ENCODE measurements around the gene AHSA1.

The AHSA1 gene

DNA sequence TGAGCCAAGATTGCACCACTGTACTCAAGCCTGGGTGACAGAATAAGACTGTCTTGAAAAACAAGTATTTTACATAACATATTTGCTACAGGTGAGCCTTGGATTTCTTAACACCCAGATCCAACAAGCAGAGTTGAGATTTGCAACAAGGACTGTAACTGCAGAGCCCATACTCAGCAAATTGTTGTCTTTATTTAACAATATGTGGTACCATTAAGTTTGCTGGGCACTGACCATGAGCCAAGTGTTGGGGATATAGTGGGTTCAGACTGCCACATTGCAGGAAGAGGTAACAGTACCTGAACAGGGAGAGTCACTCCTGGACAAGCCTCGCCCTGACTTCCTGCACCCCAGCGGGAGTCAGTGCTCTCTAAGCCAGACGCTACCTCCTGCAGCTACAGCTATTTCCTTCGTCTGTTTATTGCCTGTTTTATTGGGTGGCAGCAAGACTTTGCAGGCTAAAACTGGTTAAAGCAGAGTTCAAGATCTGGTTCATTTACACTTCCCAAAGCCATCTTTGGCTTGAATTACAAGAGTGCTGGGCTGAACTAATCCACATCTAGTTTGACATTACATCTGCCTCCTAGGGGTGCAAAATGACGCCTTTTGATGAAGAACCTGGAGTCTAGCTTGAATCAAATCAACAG lies 12.5 kb downstream of the AHSA1 start:
- Histone ChIP-seq H3K36me3 (ENCODE audit: control insufficient read depth, insufficient read depth, low read length) (peaks cover 11% of the 10 kb centered on the region; the same call in 1 of the 2 replicates), H3K4me3 (ENCODE audit: low read length) (no peak overlapping the region), H3K27me3 (ENCODE audit: control insufficient read depth, insufficient read depth, low read length) (no peaks in the 10 kb centered on the region), H3K4me1 (ENCODE audit: control insufficient read depth, insufficient read depth, low read length) (no peaks in the 10 kb centered on the region), H3K9me3 (ENCODE audit: control insufficient read depth, insufficient read depth, low read length) (no peaks in the 10 kb centered on the region), H3K27ac (ENCODE audit: low read length) (no peak overlapping the region)
- WGBS (ENCODE audit: insufficient coverage, insufficient read length): no CpG with 5 or more reads among the region's 5 CpGs
- DNase-seq (ENCODE audit: low read depth, low spot score): no peak

DNA sequence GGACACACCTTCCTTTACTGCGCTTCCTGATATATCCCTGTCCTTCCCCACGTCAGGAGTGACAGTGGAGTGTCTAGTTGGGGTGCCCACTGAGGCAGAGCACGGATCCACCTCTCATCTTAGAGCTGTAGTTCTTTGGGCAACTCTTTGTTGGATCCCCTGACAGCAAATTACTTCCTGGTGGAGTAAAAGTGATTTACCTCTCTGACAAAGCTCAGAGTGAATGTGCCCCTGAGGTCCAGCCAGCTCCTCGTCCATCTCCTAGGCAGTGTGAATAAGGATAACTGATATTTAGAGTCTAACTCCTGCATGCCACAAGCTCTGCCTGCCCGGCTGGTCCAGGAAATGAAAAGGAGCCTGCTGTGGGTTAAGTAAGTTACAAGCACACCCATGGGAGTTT lies 16.0 kb downstream of the AHSA1 start:
- H3K27ac ChIP-seq (ENCODE audit: low read length): no peak overlapping the region
- no peaks in the 10 kb centered on the region for H3K27me3 ChIP-seq (ENCODE audit: control insufficient read depth, insufficient read depth, low read length)
- H3K9me3 ChIP-seq (ENCODE audit: control insufficient read depth, insufficient read depth, low read length): no peaks in the 10 kb centered on the region
- DNase-seq (ENCODE audit: low read depth, low spot score): no peak
- H3K4me3 ChIP-seq (ENCODE audit: low read length): no peak overlapping the region
- no peaks in the 10 kb centered on the region; the same call in 1 of the 2 replicates for H3K4me1 ChIP-seq (ENCODE audit: control insufficient read depth, insufficient read depth, low read length)
- H3K36me3 ChIP-seq (ENCODE audit: control insufficient read depth, insufficient read depth, low read length): peaks cover 1% of the 10 kb centered on the region; the same call in 1 of the 2 replicates
- no CpG with 5 or more reads among the region's 5 CpGs for WGBS (ENCODE audit: insufficient coverage, insufficient read length)

DNA sequence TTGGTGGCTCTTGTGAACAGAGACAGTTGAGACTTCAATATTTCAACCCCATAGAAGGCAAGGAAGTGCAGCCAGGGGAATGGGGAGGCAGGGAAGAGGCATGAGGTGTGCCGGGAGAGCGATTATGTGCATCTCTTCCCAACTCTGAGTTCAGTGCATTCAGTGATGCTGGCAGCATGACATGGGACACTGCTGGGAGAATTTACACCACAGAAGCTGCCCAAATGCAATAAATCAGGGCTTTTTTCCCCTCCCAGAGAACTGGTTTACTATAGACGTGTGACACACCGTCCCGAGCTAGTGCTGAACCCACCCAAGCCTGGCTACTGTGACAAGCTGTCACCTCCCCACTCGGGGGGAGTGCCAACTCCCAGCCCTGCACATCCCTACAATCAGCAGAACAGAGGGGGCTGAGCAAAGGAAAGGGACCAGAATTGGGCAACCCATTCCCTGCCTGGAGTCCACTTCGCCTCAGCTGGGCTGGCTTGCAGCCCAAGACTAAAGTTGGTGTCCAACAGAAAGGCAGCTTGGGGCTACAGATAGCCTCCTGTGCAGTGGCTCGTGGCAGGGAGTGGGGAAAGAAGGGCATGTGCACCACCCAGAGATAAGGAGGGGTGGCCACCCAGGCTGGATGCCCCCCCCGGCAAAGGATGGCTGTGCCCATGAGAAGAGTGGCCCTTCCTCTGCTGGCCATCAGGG lies 16.7 kb downstream of the AHSA1 start:
- no CpG with 5 or more reads among the region's 9 CpGs for WGBS (ENCODE audit: insufficient coverage, insufficient read length)
- DNase-seq (ENCODE audit: low read depth, low spot score): no peak
- Histone ChIP-seq H3K36me3 (ENCODE audit: control insufficient read depth, insufficient read depth, low read length) (no peaks in the 10 kb centered on the region; the same call in 1 of the 2 replicates), H3K27ac (ENCODE audit: low read length) (no peak overlapping the region), H3K4me1 (ENCODE audit: control insufficient read depth, insufficient read depth, low read length) (no peaks in the 10 kb centered on the region; the same call in 1 of the 2 replicates), H3K9me3 (ENCODE audit: control insufficient read depth, insufficient read depth, low read length) (no peaks in the 10 kb centered on the region), H3K27me3 (ENCODE audit: control insufficient read depth, insufficient read depth, low read length) (no peaks in the 10 kb centered on the region), H3K4me3 (ENCODE audit: low read length) (no peak overlapping the region)

DNA sequence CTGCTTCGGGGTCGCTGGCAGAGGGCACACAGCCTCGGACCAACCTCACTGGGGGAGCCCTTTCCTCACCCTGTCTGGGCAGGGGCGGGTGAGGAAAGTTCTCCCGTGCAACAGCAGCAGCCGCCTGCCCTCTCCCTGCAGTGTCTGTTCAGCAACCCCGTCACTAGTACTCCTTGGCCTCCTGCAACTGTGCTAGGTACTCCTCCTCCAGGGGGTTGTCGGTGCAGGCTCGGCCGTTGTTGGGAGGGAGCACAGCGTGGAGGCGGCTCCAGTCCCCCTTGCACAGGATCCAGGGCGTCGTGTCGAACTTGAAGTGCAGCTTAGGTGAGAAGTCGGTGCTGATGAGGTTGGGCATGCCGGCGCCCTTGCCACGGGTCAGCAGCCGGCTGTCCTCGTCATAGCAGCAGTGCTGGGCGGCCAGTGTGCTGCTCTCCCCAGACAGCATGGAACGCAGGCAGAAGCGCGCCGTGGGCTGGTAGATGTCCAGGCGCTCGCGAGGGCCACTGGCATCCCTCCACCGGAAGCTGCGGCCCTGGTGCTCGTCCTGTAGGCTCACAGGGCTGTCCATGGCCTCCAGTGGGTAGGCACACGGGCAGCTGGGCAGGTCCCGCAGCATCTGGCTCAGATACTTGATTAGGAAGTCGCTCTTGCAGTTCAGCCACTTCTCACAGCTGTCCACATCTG lies 17.7 kb downstream of the AHSA1 start:
- no CpG with 5 or more reads among the region's 35 CpGs for WGBS (ENCODE audit: insufficient coverage, insufficient read length)
- H3K27me3 ChIP-seq (ENCODE audit: control insufficient read depth, insufficient read depth, low read length): no peaks in the 10 kb centered on the region
- no peak for DNase-seq (ENCODE audit: low read depth, low spot score)
- no peaks in the 10 kb centered on the region for H3K36me3 ChIP-seq (ENCODE audit: control insufficient read depth, insufficient read depth, low read length)
- no peak overlapping the region for H3K27ac ChIP-seq (ENCODE audit: low read length)
- H3K4me3 ChIP-seq (ENCODE audit: low read length): no peak overlapping the region
- no peaks in the 10 kb centered on the region; the same call in 1 of the 2 replicates for H3K4me1 ChIP-seq (ENCODE audit: control insufficient read depth, insufficient read depth, low read length)
- no peaks in the 10 kb centered on the region for H3K9me3 ChIP-seq (ENCODE audit: control insufficient read depth, insufficient read depth, low read length)

DNA sequence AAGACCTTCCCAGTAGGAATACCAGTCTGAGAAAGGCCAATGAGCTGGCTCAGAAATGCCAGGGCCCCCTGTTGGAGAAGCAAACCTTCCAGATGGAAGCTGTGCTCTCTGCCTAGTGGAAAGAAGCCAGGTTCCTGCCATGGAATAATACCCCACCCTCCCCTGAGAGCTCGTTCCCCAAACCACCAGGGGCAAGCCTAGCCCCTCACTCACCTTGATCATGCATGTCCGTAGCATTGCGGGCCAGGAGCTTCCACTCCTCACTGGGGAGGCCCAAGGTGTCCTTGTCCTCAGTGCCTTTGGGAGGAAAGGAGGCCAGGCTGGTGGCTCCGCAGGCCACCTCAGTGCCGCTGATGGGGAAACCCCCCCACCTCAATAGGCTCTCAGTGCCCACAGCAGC lies 20.1 kb downstream of the AHSA1 start:
- no CpG with 5 or more reads among the region's 5 CpGs for WGBS (ENCODE audit: insufficient coverage, insufficient read length)
- H3K27ac ChIP-seq (ENCODE audit: low read length): no peak overlapping the region
- H3K4me1 ChIP-seq (ENCODE audit: control insufficient read depth, insufficient read depth, low read length): no peaks in the 10 kb centered on the region; the same call in 1 of the 2 replicates
- no peaks in the 10 kb centered on the region for H3K27me3 ChIP-seq (ENCODE audit: control insufficient read depth, insufficient read depth, low read length)
- no peaks in the 10 kb centered on the region for H3K36me3 ChIP-seq (ENCODE audit: control insufficient read depth, insufficient read depth, low read length)
- H3K4me3 ChIP-seq (ENCODE audit: low read length): no peak overlapping the region
- no peak for DNase-seq (ENCODE audit: low read depth, low spot score)
- H3K9me3 ChIP-seq (ENCODE audit: control insufficient read depth, insufficient read depth, low read length): no peaks in the 10 kb centered on the region

DNA sequence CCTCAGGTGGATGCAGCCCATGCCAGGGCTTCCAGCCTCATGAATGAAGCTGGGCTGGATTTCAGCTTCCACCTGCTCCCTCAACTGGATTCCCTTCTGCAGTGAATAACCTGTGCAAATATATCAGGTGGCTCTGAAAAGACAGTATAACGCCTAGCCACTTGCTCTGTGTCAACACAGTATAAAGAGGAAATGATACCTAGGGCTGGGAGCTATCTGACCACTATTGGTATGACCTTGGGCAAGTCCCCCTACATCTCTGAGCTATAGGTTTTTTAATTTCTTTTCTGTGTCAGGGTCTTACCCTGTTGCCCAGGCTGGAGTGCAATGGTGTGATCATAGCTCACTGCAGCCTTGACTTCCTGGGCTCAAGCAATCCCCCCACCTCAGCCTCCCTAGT lies 20.9 kb downstream of the AHSA1 start:
- Histone ChIP-seq H3K9me3 (ENCODE audit: control insufficient read depth, insufficient read depth, low read length) (no peaks in the 10 kb centered on the region), H3K36me3 (ENCODE audit: control insufficient read depth, insufficient read depth, low read length) (no peaks in the 10 kb centered on the region), H3K4me3 (ENCODE audit: low read length) (no peak overlapping the region), H3K27ac (ENCODE audit: low read length) (no peak overlapping the region), H3K27me3 (ENCODE audit: control insufficient read depth, insufficient read depth, low read length) (no peaks in the 10 kb centered on the region), H3K4me1 (ENCODE audit: control insufficient read depth, insufficient read depth, low read length) (no peaks in the 10 kb centered on the region; the same call in 1 of the 2 replicates)
- no CpG with 5 or more reads among the region's 1 CpG for WGBS (ENCODE audit: insufficient coverage, insufficient read length)
- DNase-seq (ENCODE audit: low read depth, low spot score): no peak

DNA sequence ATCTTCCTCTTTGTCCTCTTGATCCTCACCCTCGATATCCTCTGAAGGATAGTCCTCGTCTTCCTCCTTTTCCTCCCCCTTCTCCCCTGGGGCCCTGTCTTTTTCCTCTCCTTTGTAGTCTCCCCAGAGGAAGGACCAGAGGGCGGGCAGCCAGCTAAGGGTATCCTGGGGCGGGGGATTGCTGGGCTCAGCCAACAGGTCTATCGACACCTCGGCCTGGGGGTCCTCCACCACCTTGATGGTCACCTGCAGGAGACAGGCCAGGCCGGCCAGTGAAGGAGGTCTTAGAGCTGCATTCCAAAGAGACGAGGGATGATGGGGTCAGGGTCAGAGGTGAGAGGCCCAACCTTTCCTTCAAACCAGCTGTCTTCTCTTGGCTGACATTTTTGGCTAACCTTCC lies 24.5 kb downstream of the AHSA1 start:
- DNase-seq (ENCODE audit: low read depth, low spot score): no peak
- WGBS (ENCODE audit: insufficient coverage, insufficient read length): no CpG with 5 or more reads among the region's 8 CpGs
- H3K27me3 ChIP-seq (ENCODE audit: control insufficient read depth, insufficient read depth, low read length): no peaks in the 10 kb centered on the region

DNA sequence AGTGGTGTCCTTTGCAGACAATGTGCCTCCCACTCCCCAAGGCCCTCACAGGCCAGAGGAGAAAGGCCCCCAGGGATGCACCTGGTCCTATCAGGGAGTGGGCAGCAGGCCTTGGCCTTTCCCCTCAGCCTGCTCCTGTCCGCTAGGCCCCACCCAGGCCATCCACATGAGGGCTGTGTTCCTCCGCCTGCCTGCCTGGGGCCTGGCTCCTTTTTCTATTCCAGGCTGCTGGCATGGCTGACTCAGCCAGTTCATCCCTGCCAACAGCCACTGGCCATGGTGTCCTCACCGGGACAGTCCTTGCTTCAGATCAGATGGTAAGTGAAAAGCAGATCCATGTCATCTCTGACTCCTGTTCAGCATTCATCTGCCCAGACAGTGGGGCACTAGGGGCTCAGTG lies 27.4 kb downstream of the AHSA1 start:
- Histone ChIP-seq H3K27ac (ENCODE audit: low read length) (no peak overlapping the region), H3K36me3 (ENCODE audit: control insufficient read depth, insufficient read depth, low read length) (no peaks in the 10 kb centered on the region), H3K9me3 (ENCODE audit: control insufficient read depth, insufficient read depth, low read length) (no peaks in the 10 kb centered on the region), H3K4me3 (ENCODE audit: low read length) (no peak overlapping the region), H3K27me3 (ENCODE audit: control insufficient read depth, insufficient read depth, low read length) (no peaks in the 10 kb centered on the region), H3K4me1 (ENCODE audit: control insufficient read depth, insufficient read depth, low read length) (no peaks in the 10 kb centered on the region)
- WGBS (ENCODE audit: insufficient coverage, insufficient read length): no CpG with 5 or more reads among the region's 3 CpGs
- DNase-seq (ENCODE audit: low read depth, low spot score): no peak

More for the DNA sequence above, 24.5 kb downstream of the AHSA1 start:
- Histone ChIP-seq H3K27ac (ENCODE audit: low read length) (no peak overlapping the region), H3K4me3 (ENCODE audit: low read length) (no peak overlapping the region), H3K36me3 (ENCODE audit: control insufficient read depth, insufficient read depth, low read length) (no peaks in the 10 kb centered on the region), H3K4me1 (ENCODE audit: control insufficient read depth, insufficient read depth, low read length) (no peaks in the 10 kb centered on the region), H3K9me3 (ENCODE audit: control insufficient read depth, insufficient read depth, low read length) (no peaks in the 10 kb centered on the region)

DNA sequence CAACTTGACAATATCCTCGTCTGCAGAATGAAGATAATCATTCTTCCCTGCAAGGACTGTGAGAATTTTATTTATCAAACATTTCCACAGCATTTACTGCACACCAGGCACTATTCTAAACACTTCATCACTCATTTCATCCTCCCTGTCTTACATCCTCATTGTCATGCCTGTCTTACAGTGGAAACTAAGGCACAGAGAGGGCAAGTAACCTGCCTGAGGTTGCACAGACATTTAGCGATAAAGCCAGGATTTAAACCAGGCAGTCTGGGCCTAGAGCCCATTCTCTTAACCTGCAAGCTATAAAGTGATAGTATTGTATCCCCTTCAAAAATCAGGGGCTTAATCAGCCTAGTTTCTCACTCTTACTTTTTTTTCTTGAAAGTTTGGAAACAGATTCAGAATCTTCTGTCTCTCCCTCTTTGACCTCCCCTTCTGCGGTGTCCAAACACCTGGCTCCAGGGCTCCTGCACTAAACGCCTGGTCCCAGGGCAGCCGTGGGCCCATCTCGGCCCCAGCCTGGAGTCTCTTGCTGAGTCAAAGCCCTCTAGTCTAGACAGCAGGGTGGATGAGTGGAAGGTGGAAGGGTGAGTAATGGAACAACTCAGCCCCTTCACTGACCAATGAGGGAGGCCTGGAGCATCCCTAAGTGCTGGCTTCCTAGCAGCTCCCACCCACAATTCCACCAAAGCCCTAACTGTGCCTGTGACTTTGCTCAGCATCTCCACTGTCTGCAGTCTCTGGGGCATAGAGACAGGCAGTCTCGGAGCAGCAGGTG lies 28.2 kb downstream of the AHSA1 start:
- no peaks in the 10 kb centered on the region for H3K4me1 ChIP-seq (ENCODE audit: control insufficient read depth, insufficient read depth, low read length)
- no peaks in the 10 kb centered on the region for H3K9me3 ChIP-seq (ENCODE audit: control insufficient read depth, insufficient read depth, low read length)
- no peaks in the 10 kb centered on the region for H3K27me3 ChIP-seq (ENCODE audit: control insufficient read depth, insufficient read depth, low read length)
- H3K4me3 ChIP-seq (ENCODE audit: low read length): no peak overlapping the region
- H3K27ac ChIP-seq (ENCODE audit: low read length): no peak overlapping the region
- WGBS (ENCODE audit: insufficient coverage, insufficient read length): no CpG with 5 or more reads among the region's 7 CpGs
- no peak for DNase-seq (ENCODE audit: low read depth, low spot score)
- no peaks in the 10 kb centered on the region for H3K36me3 ChIP-seq (ENCODE audit: control insufficient read depth, insufficient read depth, low read length)

DNA sequence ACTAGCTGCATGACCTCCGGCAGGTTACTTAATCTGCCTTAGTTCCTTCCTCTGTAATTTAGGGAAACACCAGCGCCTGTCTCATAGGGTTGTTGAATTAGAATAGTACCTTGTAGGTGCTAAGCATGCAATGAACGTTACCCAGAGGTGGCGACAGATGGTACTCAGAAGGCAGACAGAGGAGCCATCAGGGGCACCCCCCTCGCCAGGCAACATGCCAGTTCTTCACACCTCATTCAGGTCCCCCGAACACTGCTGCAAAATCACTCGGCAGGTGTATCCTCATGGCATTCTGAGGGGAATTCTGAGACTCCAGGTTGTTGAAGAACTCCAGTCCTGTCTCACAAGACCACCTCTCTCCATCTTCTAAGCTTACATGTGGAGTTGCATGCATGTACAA lies 30.7 kb downstream of the AHSA1 start:
- Histone ChIP-seq H3K36me3 (ENCODE audit: control insufficient read depth, insufficient read depth, low read length) (no peaks in the 10 kb centered on the region), H3K27me3 (ENCODE audit: control insufficient read depth, insufficient read depth, low read length) (no peaks in the 10 kb centered on the region), H3K4me1 (ENCODE audit: control insufficient read depth, insufficient read depth, low read length) (no peaks in the 10 kb centered on the region), H3K27ac (ENCODE audit: low read length) (no peak overlapping the region), H3K9me3 (ENCODE audit: control insufficient read depth, insufficient read depth, low read length) (no peaks in the 10 kb centered on the region), H3K4me3 (ENCODE audit: low read length) (no peak overlapping the region)
- no CpG with 5 or more reads among the region's 7 CpGs for WGBS (ENCODE audit: insufficient coverage, insufficient read length)
- DNase-seq (ENCODE audit: low read depth, low spot score): no peak

All from iPS DF 6.9 (cell line).